CD4-positive, alpha-beta T cell treated with Interleukin-6 for 4 hours (primary cell): ENCODE measurements around the gene STXBP5L.
"Not testable (repeated sequence)": the region's sequence is repeated elsewhere in the genome, so short reads cannot be mapped to it uniquely, and the experiment has no call there.

Source experiments
- DNase-seq: peaks from one replicate; pipeline ENCODE4 v3.0.0-alpha.2; 2020; ENCODE audit warnings: mixed read lengths

Gene STXBP5L

DNA sequence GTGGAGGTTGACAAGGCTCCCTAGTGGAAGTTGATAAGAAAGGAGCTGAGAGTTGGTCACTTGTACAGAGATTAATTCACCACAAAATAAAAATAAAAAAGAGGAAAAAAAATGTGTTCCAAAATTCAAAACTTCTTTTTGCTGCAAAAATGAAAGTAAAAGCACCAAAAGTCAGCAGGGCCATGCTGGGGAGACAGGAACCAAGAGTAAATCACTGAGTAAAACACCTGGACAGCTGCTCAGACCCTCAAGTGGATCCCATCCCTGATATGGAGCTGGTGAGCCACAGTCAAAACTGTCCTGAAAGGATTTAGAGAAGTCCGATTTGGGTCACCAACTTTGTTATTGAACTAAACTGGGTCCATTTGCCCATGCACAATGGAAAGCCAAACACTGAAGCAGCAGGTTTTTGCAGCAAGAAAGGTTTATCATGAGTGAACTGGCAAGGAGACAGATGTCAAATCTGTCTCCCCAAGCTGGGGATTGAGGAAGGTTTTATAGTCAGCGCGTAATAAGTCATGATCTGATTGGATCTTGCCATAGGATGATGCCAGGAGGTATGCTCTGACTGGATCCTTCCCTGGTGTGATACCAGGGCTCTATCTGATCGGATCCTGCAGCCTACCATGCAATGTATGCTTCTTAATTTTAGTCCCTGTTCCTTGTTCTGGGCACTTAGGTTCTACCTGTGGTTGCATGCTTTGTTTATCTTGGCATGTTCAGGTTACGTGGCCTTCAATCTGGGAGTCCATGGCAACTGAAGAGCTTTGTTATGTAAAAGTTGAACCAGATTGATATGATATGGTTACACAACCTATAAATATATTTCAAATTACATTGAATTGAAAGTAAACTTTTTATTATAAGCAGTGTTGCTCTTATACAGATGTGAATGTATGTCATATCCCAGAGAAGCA, 324.6 kb downstream of the STXBP5L start:
- DNase-seq, result no peak

DNA sequence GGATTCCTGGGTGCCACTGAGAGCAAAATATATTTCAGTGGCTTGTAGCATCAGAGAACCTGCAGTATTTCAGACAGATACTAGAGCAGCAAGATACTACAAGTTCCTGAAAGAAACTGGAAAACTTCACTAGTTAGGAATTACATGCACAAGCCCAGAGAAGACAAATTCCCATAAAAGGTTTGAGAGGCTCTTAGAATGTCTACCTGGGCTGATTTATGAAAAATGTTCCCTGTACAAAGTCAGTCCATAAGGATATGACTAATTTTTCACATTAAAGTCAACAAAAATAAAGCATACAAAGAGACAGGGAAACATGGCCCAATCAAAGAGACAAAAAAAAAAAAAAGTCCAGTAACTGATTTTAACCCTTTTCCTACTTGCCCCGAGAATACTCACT, 335.2 kb downstream of the STXBP5L start:
- DNase-seq, result no peak

DNA sequence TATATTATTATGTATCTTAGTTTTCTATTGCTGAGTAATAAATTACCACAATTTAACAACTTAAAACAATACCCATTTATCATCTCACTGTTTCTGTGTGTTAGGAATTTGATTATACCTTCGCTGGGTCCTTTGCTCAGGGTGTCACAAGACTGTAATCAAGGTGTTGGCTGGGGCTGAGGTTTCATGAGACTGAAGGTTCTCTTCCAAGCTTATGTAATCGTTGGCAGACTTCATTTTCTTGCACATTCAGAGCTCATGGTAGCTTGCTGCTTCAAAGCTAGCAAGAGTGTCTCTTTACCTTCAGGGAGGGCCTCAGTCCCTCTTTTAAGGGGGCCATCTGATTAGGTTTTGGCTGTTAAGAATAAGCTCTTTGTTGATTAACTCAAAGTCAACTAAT, 344.7 kb downstream of the STXBP5L start:
- no peak for DNase-seq

DNA sequence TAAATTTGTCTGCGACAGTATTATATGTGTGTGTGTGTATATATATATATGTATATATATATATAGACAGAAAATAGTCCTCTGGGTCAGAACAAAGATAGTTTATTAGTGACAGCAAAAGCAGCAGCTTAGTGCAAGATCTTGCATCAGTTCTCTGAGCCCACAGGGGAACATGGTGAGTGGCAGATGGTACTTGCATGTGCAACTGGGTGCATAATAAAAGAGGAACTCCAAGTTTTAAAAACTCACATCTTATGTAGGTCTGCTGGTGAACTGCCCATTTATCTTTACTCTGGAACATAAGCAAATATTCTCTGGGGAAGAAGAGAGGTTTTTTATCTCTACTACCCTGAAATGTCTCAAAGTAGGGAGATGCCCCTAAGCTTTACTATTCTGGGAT, 361.4 kb downstream of the STXBP5L start:
- DNase-seq, result no peak

DNA sequence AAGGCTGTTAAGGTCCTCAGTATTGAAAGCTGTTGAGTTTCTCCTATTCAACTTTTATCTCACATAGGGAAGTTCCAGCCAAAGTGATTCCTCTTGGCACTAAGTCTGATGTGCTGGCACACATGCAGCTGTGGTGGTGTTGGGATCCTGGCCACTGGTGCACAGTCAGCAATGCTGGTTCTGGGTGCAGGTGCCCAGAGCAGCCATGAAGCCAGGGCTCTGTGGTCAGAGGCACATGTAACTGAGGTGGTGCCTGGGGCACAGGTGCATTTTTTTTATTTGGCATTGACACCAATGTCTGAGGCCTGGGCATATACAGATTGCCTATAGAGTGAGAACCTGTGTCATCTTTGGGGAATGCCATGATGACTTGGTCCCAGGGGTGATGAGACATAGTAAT, 366.4 kb downstream of the STXBP5L start:
- DNase-seq, result no peak

DNA sequence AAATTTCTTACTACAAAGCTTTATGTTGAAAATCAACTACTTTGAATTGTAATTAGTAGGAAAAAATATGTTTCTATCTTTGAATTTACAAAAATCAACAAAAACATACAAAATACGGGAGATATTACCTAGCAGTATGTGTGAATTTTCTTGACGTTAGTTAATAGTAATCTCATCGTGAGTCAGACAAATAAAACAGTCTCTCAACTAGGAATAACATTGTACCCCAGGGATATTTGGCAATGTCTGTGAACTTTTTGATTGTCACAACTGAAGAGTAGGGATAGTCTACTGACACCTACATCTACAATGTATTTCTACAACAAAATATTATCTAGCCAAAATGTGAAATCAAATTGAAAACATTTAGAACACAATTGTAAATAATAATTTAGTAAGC, 387.4 kb downstream of the STXBP5L start:
- DNase-seq, result no peak

DNA sequence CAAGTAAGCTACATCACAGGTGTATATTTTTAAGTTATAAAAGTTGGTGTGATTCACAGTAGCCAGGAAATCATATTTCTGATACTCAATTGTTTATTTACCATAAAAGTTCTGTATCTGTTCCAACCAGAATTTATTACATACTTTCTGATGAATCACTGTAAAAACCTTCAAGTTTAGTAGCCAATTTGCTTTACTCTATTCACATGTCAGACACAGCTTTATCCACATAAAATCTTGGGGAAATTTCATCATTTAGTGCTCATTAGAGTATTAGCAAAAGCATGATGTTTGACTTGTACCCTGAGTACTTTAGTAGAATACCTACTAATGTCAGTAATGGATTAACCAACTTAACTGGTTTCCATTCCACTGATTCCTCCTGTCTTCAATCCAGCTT, 388.0 kb downstream of the STXBP5L start:
- no peak for DNase-seq

DNA sequence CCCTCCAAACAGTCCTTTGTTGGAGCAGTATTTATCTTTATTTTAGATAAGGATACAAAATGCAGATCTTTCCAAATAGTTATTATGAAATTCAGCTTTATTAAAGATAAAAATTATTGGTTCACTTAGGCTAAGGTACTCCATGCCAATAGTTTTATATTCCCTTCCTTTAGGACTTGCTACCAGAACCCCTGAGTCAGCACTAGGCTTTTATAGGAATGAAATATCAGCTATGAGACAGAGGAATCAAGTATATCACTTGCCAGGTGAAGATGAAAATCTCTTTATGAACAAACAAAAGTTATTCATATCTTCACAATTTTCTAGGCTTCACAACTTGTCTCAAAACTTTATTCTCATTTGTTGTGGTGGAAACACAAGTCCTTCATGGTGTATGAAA, 416.3 kb downstream of the STXBP5L start:
- DNase-seq, result no peak

DNA sequence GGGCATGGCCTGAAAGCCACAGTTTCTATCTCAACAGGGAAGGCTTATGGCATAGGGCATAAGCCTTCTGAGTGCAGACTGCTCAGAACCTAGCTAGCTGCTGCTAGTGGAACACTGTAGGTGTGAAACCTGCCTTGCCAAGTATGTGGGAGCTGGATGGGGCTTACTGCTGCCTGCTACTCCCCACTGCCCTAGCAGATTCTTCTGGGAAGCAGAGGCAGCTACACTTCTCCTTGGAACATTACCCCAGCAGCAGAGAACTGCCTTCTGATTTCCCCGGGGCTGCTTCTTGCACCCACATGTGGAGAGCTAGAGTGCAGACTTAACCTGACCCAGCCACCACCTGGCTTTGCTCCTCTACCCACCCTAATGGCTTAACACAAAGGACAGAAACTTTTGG, 422.1 kb downstream of the STXBP5L start:
- DNase-seq, result no peak

DNA sequence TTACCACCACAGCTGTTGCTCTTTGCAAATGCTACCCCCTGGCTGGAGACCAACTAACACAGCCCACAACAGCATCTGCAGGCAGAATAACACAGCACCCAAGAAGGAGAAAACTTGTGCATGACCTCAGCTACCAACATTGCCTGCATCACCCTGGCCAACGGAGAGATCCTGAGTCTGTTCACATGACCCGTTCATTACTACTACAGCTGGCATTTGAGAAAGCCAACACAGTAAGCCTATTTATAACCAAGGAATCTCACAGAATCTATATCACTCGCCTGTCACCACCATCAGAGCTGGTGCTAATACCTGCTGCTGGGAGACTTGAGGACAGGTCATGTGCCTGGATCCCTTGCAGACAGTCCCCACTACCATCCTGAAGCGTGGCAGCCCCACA, 422.6 kb downstream of the STXBP5L start:
- DNase-seq, result no peak

DNA sequence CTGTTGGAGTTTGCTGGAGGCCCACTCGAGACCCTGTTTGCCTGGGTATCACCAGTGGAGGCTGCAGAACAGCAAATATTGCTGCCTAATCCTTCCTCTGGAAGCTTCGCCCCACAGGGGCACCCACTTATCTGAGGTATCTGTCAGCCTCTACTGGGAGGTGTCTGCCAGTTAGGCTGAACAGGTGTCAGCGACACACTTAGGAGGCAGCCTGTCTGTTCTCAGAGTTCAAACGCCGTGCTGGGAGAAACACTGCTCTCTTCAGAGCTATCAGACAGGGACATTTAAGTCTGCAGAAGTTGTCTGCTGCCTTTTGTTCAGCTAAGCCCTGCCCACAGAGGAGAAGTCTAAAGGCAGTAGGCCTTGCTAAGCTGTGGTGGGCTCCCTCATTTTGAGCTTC, 448.0 kb downstream of the STXBP5L start:
- DNase-seq, result not testable (repeated sequence)

DNA sequence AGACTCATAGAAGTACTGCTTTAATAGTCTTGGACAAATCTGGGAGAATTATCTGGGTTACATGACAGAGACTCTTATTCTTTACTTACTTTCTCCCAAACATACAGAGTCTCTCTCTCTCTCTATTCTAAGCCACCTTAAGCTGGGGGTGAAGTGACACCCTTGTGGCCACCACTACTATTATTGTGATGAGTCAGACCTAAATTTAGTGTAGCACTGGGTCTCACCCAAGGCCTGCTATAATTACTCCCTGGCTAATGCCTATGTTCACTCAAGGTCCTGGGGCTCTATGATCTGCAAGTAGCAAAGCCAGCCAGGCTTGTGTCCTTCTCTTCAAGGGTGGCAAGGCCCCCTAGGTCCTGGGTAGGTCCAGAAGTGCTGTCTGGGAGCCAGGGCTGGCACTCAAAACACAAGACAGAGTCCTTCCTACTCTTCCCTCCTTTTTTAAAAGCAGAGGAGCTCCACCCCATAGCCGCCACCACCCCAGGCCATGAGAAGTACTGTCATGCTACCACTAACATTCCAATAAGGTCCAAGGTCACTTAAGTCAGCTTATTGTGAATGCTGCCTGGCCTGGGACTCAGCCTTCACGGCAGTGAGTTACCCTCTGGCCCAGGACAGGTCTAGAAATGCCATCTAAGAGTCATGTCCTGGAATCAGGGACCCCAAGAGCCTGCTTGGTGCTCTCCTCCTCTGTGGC, 454.2 kb downstream of the STXBP5L start:
- no peak for DNase-seq

DNA sequence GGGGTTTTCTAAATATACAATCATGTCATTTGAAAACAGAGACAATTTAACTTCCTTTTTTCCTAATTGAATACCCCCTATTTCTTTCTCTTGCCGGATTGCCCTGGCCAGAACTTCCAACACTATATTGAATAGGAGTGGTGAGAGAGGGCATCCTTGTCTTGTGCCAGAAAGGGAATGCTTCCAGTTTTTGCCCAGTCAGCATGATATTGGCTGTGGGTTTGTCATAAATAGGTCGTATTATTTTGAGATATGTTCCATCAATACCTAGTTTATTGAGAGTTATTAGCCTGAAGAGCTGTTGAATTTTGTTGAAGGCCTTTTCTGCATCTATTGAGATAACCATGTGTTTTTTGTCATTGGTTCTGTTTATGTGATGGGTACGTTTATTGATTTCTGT, 480.3 kb downstream of the STXBP5L start:
- DNase-seq, result not testable (repeated sequence)

DNA sequence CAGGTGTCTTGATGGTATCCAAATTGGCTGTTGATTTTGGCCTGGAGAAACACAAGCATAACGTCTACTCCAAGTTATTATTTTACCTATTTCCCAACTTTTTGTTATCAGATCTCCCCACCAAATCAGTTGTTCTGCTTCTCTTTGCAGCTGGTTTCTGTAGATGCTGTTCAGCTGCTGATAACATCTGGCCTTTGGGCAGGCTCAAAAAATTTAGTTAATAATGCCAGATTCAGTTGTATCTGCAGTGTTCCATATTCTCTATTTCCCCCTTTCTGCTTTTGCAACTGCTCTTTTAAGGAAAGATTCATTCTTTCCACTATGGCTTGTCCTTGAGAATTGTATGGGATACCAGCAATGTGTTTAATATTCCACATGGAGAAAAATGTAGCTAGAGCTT, 488.0 kb downstream of the STXBP5L start:
- DNase-seq, result not testable (repeated sequence)

DNA sequence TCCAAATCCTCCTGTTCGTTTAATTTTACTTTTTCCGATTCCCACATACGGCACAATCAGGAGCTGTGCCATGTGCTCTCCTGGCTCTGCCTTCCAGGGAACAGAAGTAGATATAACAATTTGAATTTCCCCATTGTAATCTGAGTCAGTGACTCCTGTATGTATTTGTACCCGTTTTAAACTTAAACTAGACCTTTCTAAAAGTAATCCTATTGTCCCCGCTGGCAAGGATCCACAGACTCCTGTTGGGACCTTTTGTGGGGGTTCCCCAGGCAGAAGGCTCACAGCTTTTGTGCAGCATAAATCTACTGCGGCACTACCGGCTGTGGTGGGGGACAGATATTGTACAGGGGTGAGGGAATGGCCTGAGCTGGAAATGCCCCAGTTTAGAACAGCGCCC, 490.0 kb downstream of the STXBP5L start:
- not testable (repeated sequence) for DNase-seq

DNA sequence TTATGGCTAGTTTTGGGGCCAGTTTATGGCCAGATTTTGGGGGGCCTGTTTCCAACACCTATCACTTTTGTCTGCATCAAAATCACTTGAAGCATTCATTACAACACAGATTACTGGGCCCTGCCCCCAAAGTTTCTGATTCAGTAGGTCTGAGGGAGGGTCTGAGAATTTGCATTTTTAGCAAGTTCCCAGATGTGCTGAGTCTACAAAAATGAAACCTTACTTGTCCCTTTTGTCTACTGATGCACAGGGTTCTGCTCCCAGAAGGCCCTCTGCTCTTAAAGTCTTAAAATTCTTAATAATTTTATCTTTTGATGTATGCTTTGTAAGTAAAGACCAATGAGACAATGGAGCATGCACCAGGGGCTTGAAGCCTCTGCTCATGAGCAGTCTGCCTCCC, 491.8 kb downstream of the STXBP5L start:
- no peak for DNase-seq

DNA sequence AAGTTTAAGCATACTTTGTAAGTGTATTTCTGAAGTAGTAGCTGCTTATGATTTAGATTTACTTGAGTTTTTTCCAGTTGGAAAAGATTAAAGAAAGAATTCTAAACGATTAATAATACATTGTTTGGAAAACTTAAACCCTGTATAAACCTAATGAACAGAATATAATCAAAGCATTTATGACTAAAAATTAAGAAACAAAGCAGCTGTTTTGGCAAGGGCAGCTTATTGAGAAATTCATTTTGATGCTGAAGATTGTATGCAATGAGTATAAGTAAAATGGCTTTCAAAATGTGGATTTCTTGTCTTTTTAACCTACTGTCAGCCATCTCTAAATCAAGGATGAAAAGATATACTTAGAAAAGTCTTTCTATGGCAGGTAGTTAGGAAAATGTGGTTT, 497.6 kb downstream of the STXBP5L start:
- no peak for DNase-seq

DNA sequence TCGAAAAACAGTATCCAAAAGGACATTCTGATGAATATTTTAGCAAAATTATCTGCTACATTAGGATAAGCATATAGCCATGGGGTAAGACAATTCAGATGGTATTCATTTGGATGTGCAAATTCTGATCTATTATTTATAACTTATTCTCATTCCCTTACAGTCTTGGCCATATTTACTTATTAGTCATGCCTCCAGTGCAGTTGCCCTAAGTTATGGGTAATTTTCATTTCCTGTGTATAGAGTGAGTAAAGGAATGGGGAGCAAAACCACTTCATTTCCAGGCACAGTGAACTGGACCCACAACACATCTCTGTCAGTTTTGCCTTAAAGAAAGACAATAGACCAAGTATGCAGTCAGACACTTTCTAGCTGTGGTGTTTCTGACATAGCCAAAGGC, 503.5 kb downstream of the STXBP5L start:
- no peak for DNase-seq

DNA sequence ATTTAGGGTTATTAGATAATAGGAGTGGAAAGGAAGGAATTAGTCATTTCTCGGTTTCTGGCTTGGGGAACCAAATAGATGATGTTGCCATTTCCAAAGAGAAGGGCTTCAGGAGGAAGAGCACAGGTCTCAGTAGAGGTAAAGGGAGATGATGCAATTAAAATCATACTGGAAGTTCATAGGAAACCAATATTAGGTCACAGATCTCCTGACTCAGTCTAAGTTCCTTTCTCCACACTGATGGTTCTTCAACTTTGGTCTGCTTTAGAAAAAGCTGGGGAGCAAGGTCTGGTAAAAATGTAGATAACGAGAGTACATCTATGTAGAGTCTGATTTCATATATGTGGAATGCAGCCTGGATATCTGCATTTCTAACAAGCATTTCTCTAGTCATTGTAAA, 506.9 kb downstream of the STXBP5L start:
- no peak for DNase-seq

DNA sequence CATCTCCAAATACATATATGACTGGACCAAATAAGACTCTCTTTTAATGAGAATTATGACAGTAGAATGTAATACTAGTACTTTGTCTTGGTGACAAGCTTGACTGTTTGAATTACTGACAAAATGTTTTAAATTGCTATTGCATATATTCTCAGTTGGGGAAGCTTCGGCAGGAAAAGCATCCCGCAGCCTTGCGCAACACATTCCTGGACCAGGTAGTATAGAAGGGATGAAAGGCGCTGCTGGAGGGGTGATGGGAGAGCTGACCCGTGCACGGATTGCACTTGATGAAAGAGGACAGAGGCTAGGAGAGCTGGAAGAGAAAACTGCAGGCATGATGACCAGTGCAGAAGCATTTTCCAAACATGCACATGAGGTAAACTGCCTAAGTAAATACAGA, 510.2 kb downstream of the STXBP5L start:
- no peak for DNase-seq

DNA sequence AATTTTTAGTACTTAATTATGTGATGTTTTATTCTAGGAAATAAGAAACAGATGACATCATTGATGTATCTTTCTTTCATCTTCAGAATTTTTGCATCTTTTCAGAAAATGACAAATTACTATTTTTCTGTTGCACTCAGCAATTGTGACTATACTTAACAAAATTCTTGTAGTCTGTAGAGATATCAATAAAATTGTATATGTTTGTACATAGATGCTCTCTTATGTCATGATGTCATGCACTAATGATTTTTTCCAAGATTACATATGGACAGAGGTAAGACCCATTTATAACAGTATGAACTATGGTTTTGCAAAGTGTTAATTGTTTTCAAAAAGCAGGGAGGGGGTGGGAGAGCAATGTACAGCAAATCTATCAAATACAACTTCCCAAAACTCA, 516.5 kb downstream of the STXBP5L start:
- DNase-seq, result no peak

DNA sequence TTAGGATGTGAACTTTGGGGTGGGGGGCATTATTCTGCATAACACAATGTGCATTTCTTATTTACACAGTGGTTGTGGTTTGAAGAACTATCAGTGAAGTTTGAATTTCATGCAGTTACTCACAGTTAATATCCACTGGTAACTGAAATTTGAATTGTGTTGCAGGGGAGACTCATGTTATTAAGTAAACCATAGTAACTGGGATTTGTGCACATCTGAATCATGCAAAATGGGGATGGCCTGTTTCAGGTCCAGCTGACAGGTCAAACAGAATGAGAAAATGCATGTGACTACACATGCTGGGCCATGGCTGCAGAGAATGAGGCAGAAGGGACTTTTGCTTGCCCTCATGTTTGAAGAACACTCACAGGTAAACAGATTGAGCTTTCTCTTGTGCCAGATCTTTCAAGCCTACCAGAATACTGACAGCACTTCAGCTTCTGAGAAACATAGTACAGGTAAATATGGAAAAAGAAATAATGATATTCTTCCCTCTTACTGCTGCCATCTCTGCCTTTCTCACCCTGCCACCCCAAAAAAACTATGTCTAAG, 522.7 kb downstream of the STXBP5L start:
- no peak for DNase-seq

DNA sequence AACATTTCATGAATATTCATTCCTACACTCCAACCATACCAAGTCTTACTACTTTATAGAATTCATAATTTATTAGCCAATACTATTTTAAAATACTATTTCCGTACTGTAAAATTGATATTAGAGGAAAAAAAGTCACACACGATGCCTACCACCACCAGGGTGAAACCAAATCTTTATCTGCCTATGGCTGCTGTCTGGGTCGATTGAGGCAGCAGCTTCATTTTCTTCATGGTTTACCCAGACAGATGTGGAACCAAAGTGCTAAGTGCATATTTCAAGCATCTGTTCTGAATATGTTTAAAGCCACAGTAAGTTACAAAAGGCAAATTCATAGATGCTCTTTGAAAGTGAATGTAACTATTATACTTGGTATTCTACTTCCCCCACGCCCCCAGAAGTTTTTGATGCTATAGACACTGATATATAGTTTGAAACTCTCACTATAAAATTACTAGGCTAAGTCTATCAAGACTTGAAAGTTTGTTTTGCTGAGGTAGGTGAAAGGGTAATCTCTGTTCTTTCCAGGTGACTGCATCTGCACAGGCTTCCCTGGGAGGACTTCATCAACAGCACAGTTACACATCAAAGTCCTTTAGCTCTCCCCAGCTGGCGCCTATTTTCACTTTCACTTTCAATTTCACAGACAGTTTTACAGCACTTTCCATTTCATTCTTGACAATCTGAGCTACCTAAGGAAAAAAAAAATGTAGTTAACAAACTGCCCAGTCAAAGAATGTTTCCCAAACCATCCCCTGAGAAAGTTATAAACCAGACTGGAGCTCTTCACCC, 523.9 kb downstream of the STXBP5L start:
- peak; percentile 66 for DNase-seq
